GM12891 (cell line): Measurements from ENCODE around the gene PCA3.

ENCODE experiments used
- POLR2A ChIP-seq: IDR thresholded peaks from 2 replicates; pipeline ENCODE4 v1.6.1; 2011; ENCODE audit warnings: low read depth, low read length, control low read depth
- POLR2AphosphoS5 ChIP-seq: IDR thresholded peaks from 2 replicates; pipeline ENCODE4 v1.6.1; 2011; ENCODE audit warnings: low read depth, low read length, control low read depth
- POU2F2 ChIP-seq: IDR thresholded peaks from 2 replicates; pipeline ENCODE4 v1.6.1; 2011; ENCODE audit warnings: low read depth, mild to moderate bottlenecking, control low read depth, low read length, moderate library complexity
- SPI1 ChIP-seq: IDR thresholded peaks from 2 replicates; pipeline ENCODE4 v1.6.1; 2011; ENCODE audit warnings: low read depth, low read length, control low read depth
- TAF1 ChIP-seq: IDR thresholded peaks from 2 replicates; pipeline ENCODE4 v1.6.1; 2011; ENCODE audit warnings: low read depth, low read length, control low read depth

GRCh38 chr9:76716085-76716672 is 48.1 kb upstream of the PCA3 start:
- TF ChIP-seq POLR2AphosphoS5 (no peak), TAF1 (no peak), POLR2A (no peak), POU2F2 (no peak), SPI1 (no peak)
